MM.1S (cell line): ENCODE data around the gene VPS54.

Experiments
- EZH2 ChIP-seq: fragments of 300-600 bp; sonication (generic); optimal IDR thresholded peaks from 2 replicates; pipeline ENCODE3; 2017; ENCODE audit warnings: low read depth, mild to moderate bottlenecking, antibody characterized with exemption, low read length, mixed read lengths
- EZH2phosphoT487 ChIP-seq: fragments of 300-600 bp; sonication (generic); IDR thresholded peaks from 2 replicates; pipeline ENCODE4 v1.6.1; 2018; ENCODE audit warnings: antibody characterized with exemption, low read length
- TF ChIP-seq, protein P1 (sequence below): fragments of 300-600 bp; sonication (generic); IDR thresholded peaks from 2 replicates; pipeline ENCODE4 v1.5.1; 2016; ENCODE audit warnings: antibody characterized with exemption, low read length, mixed read lengths

DNA sequence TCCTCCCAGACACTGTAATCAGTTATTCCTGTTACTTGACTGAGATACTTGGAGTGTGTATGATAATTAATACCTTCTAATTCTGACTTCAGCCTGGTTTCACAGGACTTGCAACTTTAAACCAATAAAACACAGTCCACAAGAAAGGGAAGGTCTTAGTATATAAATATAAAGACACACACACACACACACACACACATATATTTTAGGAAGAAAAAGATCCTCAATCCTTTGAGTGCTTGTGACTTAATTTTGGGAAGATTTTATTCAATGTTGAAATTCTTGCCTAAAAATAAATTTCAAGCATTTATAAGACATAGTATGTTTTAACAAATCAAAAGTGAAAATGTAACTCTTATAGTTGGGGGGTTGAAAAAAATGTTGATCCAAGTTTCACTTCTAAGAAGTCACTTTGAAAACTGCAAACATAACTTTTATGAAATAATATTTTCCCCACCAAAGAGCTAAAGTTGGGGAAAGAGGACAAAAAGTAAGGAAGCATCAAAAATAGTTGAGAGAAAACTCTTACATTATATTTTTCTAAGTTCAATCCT is 824 bp upstream of the VPS54 start:
- TF ChIP-seq, protein P1, sequence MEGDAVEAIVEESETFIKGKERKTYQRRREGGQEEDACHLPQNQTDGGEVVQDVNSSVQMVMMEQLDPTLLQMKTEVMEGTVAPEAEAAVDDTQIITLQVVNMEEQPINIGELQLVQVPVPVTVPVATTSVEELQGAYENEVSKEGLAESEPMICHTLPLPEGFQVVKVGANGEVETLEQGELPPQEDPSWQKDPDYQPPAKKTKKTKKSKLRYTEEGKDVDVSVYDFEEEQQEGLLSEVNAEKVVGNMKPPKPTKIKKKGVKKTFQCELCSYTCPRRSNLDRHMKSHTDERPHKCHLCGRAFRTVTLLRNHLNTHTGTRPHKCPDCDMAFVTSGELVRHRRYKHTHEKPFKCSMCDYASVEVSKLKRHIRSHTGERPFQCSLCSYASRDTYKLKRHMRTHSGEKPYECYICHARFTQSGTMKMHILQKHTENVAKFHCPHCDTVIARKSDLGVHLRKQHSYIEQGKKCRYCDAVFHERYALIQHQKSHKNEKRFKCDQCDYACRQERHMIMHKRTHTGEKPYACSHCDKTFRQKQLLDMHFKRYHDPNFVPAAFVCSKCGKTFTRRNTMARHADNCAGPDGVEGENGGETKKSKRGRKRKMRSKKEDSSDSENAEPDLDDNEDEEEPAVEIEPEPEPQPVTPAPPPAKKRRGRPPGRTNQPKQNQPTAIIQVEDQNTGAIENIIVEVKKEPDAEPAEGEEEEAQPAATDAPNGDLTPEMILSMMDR, result no peak
- no peak for TF ChIP-seq EZH2phosphoT487
- no peak for TF ChIP-seq EZH2
